PC-9 (cell line): ENCODE data around the gene ABCC3. TPM values are rescaled to one million over a fixed set of nuclear protein-coding genes. Genes with fewer than 3 reads are reported as not detected.
A peak's percentile ranks its signal among the peaks of the same experiment; 100 is the strongest.
"Not testable (repeated sequence)": the region's sequence is repeated elsewhere in the genome, so short reads cannot be mapped to it uniquely, and the experiment has no call there.

ENCODE experiments used
- BruUV-seq: library from RNA; stranded (reverse); fragments of 400-500 nt; replicated peaks from 2 replicates; lab custom pipeline; 2021; lab: Mats Ljungman, UMichigan
- CTCF ChIA-PET: fragments of 300-600 bp; sonication (Branson Sonifier 250); formaldehyde crosslinking; loops from one replicate; lab custom pipeline; 2022; ENCODE audit warnings: antibody characterized with exemption; lab: Charles Lee
- POLR2A ChIA-PET: fragments of 300-600 bp; sonication (Branson Sonifier 250); formaldehyde crosslinking; loops from one replicate; lab custom pipeline; 2022; ENCODE audit warnings: antibody characterized with exemption; ENCODE audit not compliant: unreplicated experiment; lab: Charles Lee
- DNase-seq, 2 experiments: peaks; one replicate each; pipeline versions ENCODE4 v3.0.0 to v3.0.0-alpha.2; 2015 to 2022; ENCODE audit warnings: mixed read lengths in 1 of 2
- H2AFZ ChIP-seq: fragments of 200-600 bp; sonication (generic); 2 replicates; pipeline ENCODE4 v1.8.1; 2017; ENCODE audit warnings: antibody characterized with exemption
- H3F3A ChIP-seq: fragments of 200-600 bp; sonication (generic); 2 replicates; pipeline ENCODE4 v1.8.1; 2017; ENCODE audit warnings: antibody characterized with exemption, mild to moderate bottlenecking, low read depth; ENCODE audit not compliant: insufficient read depth
- H3K27ac ChIP-seq: fragments of 200-600 bp; sonication (generic); 2 replicates; pipeline ENCODE4 v1.6.1; 2016; ENCODE audit warnings: mixed run types
- H3K27me3 ChIP-seq: fragments of 200-600 bp; sonication (generic); 2 replicates; pipeline ENCODE4 v1.6.1; 2016; ENCODE audit warnings: low read depth, mixed run types; ENCODE audit not compliant: insufficient read depth
- H3K36me3 ChIP-seq: fragments of 200-600 bp; sonication (generic); 2 replicates; pipeline ENCODE4 v1.6.1; 2016; ENCODE audit warnings: low read depth, mixed run types
- H3K4me1 ChIP-seq: fragments of 200-600 bp; sonication (generic); replicated peaks from 2 replicates; pipeline ENCODE4 v1.6.1; 2016; ENCODE audit warnings: mixed run types; ENCODE audit not compliant: insufficient read depth
- H3K4me2 ChIP-seq: fragments of 200-600 bp; sonication (generic); 2 replicates; pipeline ENCODE4 v1.6.1; 2017; ENCODE audit warnings: mixed run types
- H3K4me3 ChIP-seq: fragments of 200-600 bp; sonication (generic); 2 replicates; pipeline ENCODE4 v1.6.1; 2016; ENCODE audit warnings: mixed run types
- H3K79me2 ChIP-seq: fragments of 200-600 bp; sonication (generic); 2 replicates; pipeline ENCODE4 v1.6.1; 2017; ENCODE audit warnings: low read depth, mixed run types
- H3K9me2 ChIP-seq: fragments of 200-600 bp; sonication (generic); 2 replicates; pipeline ENCODE4 v1.8.1; 2017; ENCODE audit warnings: mild to moderate bottlenecking; ENCODE audit not compliant: insufficient read depth
- H3K9me3 ChIP-seq: fragments of 200-600 bp; sonication (generic); 2 replicates; pipeline ENCODE4 v1.8.1; 2016; ENCODE audit warnings: low read depth; ENCODE audit not compliant: insufficient read depth
- H4K20me1 ChIP-seq: fragments of 200-600 bp; sonication (generic); 2 replicates; pipeline ENCODE4 v1.8.1; 2017; ENCODE audit not compliant: insufficient read depth
- CTCF ChIP-seq: fragments of 200-600 bp; sonication (generic); conservative IDR thresholded peaks from 2 replicates; pipeline ENCODE4 v1.6.1; 2017; ENCODE audit warnings: mixed run types, antibody characterized with exemption, mild to moderate bottlenecking, moderate library complexity
- EZH2 ChIP-seq: fragments of 200-600 bp; sonication (generic); IDR thresholded peaks from 2 replicates; pipeline ENCODE4 v1.8.0; 2017; ENCODE audit warnings: antibody characterized with exemption, low read depth
- intact Hi-C: fragments of 100-400 bp; cut with micrococcal nuclease; formaldehyde crosslinking; loops from one replicate; pipeline ENCODE4 v1.10.0; 2022; ENCODE audit not compliant: unreplicated experiment
- total RNA-seq: library from RNA; stranded (reverse); gene quantifications from 2 replicates; pipeline ENCODE4 v1.2.3, GENCODE V29; 2021

The ABCC3 gene
- total RNA-seq, 1 experiment from 2014 or later: 221 TPM

- peak overlapping the region; percentile 100 for H3K4me2 ChIP-seq
- H3K9me3 ChIP-seq: no peaks in the 10 kb centered on the region
- peak overlapping the region; percentile 92 for H3K4me3 ChIP-seq
- TF ChIP-seq EZH2 (no peak), CTCF (no peak)
- H3K36me3 ChIP-seq: peaks cover 20% of the 10 kb centered on the region
- H2AFZ ChIP-seq: no peak overlapping the region
- POLR2A ChIA-PET: no interaction called here
- no TSS peak for BruUV-seq
- peaks cover 78% of the 10 kb centered on the region for H3K79me2 ChIP-seq
- H3F3A ChIP-seq: peaks cover 42% of the 10 kb centered on the region
- peaks cover 56% of the 10 kb centered on the region for H3K4me1 ChIP-seq
- peaks cover 64% of the 10 kb centered on the region for H4K20me1 ChIP-seq
- peak overlapping the region; percentile 95 for H3K27ac ChIP-seq
- no peaks in the 10 kb centered on the region for H3K9me2 ChIP-seq
- DNase-seq: no peak
- CTCF ChIA-PET: no interaction called here
- intact Hi-C loops: no loop called here
- no peaks in the 10 kb centered on the region for H3K27me3 ChIP-seq
These were observed 86.7 kb downstream of the ABCC3 start for GRCh38 chr17:50721194-50722010.

- Histone ChIP-seq H3K9me3 (no peaks in the 10 kb centered on the region), H2AFZ (no peak overlapping the region), H3K9me2 (no peaks in the 10 kb centered on the region), H3K27ac (no peak overlapping the region), H3K4me2 (peak overlapping the region; percentile 100), H3K27me3 (no peaks in the 10 kb centered on the region), H3K4me1 (peaks cover 47% of the 10 kb centered on the region), H3K36me3 (peaks cover 20% of the 10 kb centered on the region), H3K4me3 (peak overlapping the region; percentile 22; the same call in 1 of the 2 replicates), H4K20me1 (peaks cover 78% of the 10 kb centered on the region), H3F3A (peaks cover 37% of the 10 kb centered on the region), H3K79me2 (peaks cover 92% of the 10 kb centered on the region)
- POLR2A ChIA-PET: no interaction called here
- intact Hi-C loops: no loop called here
- CTCF ChIA-PET: no interaction called here
- no peak for DNase-seq
- BruUV-seq: no TSS peak
- TF ChIP-seq CTCF: no peak
- no peak for TF ChIP-seq EZH2
These were observed 88.1 kb downstream of the ABCC3 start for GRCh38 chr17:50722746-50723145.

- H3K9me2 ChIP-seq, POLR2A ChIA-PET, H3K9me3 ChIP-seq, H3K4me3 ChIP-seq, H2AFZ ChIP-seq, intact Hi-C loops, CTCF ChIA-PET, DNase-seq, H3K27ac ChIP-seq, H3K27me3 ChIP-seq, BruUV-seq: not testable (repeated sequence)
- Histone ChIP-seq H3K4me1 (peaks cover 47% of the 10 kb centered on the region), H3K79me2 (peaks cover 100% of the 10 kb centered on the region), H4K20me1 (peaks cover 96% of the 10 kb centered on the region), H3F3A (peaks cover 42% of the 10 kb centered on the region), H3K4me2 (0 out of 2 replicates have a peak overlapping the region, but pooled peaks have one; percentile 12), H3K36me3 (peaks cover 20% of the 10 kb centered on the region)
These were observed 89.9 kb downstream of the ABCC3 start for GRCh38 chr17:50724622-50725021.
